NK-92 (cell line): ENCODE data around the gene POFUT2.

Experiments
- DNase-seq: peaks from one replicate; lab custom pipeline; 2025; ENCODE audit not compliant: unreplicated experiment; lab: John Stamatoyannopoulos, UW

The POFUT2 gene

GRCh38 chr21:45299026-45299863, 11.6 kb upstream of the POFUT2 start:
- DNase-seq = no peak

DNA sequence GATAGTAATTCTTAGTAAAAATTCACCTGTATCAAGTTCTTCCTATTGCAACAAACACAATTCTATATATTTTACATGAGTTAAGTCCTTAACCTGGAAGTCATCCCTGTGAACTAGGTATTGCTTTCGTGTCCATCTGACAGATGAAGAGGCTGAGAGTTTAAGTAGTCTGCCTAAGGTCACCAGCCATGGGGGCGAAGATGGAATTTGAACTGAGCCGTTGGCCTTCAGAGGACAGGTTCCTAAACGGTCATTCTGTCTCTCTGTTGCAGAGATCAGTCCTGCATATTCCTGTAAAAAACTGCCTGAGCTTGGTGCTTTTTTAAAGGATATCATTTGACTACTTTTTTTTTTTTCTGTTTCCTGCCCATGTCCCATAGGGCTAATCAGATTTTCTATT, 10.2 kb upstream of the POFUT2 start:
- no peak for DNase-seq

- no peak for DNase-seq
Measured at GRCh38 chr21:45297329-45297728, 9.6 kb upstream of the POFUT2 start.

- no peak for DNase-seq
Measured at GRCh38 chr21:45296638-45297037, 8.9 kb upstream of the POFUT2 start.

- DNase-seq = no peak
Measured at GRCh38 chr21:45295576-45296365, 8.1 kb upstream of the POFUT2 start.

DNA sequence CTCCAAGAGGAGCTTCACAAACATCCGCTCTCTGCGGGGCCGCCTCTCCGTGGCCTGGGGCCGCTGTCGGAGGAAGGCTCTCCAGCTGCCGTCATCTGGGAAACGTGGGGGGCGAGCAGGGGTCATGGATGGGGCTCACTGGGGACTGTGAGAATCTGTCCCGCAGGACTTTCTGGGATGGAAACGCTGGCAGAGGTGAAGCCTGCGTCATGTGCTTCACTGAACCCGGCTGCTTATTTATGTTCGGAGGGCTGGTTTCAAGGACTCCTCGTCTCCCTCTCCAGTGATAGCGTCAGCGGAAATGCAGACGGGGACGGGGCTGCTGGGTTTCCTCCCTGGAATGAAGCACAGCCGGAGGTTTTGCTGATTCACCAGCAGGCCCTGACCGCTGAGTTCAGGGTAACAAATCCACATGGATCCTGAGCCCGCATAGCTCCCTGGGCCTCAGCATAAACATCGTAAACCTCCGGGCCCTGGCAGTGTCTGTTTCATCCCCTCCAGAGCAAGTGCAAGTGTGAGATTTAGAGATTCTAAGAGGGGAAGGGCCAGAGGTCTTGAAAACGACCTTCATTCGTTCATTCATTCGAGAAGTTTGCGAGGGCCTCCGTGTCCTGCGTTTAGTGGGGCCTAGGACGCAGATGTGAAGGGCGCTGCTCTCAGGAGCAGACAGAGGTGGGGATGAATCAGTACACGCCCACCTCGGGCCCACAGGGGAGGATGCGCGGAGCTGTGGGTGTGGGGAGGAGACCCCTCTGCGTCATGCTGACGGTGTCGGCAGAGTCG, 7.0 kb upstream of the POFUT2 start:
- no peak for DNase-seq

DNA sequence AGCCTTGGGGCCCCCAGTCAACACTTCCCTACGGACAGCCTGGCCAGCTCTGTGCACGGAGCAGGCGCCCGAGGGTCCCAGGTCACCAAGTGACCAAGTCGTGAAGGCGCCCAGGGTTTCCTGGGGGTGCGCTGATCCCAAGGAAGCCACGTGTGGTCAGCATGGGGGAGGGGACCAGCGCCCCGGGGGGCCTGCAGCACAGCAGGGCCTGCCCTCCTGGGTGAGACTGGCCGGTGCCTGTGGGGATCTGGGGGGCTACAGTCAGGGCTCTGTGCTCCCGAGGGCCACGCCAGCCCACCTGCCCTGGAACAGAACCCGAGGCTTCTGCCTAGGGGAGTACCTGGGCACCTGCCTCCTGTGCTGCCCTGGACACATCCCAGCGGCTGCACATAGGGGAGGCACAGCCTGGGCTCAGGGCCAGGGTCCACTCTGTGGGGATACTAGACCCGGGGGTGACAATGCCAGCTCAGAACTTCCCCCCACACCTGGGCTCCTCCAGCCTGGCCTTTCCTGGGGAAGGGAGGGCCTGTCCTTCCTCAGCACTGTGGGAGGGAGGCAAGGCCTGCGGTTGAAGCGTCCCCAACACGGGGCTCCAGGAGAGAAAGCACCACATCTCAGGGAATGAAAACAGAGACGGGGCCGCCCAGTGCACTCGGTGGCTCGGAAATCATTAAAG, 6.2 kb upstream of the POFUT2 start:
- DNase-seq = no peak

- no peak for DNase-seq
Measured at GRCh38 chr21:45293220-45293725, 5.6 kb upstream of the POFUT2 start.

DNA sequence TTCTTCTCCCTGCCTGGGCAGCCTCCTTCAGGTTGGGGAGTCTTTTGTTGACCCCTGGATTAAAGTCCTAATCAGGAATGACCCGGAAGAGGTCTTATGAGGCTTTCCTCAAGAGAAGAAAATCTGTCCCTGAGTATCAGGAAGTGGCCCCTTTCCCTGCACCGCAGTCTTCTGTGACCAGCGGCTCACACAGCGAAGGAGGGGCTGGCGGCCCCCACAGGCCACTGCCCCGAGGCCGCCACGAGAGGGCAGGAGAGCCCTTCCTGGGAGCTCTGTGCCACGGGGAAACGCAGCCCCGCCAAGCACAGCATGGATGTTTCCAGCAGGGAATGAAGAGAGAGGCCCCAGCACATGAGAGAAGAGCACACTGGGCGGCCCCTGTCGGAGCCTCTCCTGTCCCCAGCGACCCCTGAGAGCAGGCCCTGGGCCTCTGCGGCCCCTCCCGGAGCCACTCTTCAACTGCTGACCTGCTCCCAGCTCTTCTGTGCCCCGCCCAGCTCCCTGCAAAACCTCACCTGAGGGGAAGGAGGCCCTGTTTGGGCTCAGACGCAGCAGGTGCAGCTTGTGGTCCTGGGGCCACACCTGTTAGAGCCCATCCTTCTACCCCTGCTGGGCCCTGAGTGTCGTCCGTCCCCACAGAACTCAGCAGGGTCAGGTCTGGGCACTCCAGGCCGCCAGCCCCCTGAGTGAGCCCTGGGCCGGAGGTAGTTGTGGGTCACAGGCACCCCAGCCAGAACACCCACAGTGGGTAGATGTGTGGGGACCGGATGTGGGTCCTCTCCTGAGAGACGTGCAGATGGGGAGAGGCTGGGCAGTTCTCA, 4.9 kb upstream of the POFUT2 start:
- no peak for DNase-seq

DNA sequence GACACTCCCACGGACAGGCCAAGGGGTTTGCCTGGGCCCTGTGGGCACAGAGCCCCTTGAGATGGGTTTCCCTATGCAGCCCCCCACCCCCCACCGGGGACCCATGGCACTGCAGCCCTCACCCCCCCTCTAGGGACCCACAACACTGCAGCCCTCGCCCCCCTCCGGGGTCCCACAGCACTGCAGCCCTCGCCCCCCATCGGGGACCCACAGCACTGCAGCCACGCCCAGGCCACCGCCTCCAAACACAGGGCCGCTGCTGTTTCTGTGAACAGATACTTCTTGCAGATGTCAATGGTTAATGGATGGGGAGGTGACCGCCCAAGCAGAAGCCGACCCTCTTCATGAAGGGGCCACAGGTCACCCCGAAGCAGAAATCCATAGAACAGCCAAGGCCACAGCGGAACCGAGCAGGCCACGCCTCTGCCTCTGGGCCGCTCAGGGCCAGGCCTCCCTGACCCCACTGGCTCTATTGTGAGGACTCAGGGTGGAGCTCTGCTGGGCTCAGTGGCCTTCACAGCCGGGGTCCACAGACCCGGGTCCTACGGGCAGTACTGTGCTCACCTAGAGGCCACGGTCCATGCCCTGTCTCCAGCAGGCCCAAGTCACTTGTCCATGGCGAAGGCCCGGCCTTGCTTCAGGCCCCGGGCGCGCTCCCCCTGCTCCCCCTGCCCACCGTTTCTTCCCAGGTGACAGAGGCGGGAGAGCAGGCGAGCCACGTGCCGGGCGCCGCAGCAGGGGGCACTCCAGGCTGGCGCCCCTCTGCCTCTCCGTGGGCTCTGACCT, 4.1 kb upstream of the POFUT2 start:
- no peak for DNase-seq

DNA sequence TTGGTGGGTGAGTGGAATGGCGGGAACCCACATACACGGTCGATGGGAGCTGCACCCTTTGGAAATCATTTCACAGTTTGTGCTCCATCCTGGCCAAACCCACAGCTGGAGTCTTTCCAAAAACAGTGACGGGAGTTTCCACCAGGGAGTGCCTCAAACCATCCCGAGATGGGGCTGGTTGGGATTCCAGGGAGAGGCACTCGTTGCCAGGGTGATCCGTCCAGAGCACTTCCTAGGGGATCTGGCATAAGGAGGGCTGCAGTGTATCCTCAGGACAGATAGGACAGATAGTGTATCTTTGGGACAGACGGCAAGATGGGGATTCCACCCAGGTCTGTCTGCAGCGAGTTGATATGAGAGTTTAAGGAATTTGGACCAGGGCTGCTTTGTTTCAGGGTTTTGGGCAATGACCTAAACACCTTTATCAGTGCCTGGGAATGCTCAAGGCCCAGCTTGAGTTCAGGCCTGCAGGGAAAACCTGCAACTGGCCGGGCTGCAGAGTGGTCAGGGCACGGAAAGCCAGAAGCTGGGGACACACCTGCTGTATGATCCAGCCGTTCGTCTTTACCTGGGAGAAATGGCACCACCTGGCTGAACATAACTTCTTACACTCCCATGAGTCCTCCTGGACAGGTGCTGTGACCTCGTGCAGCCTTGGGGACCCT, 3.4 kb upstream of the POFUT2 start:
- DNase-seq = no peak

- no peak for DNase-seq
Measured at GRCh38 chr21:45289655-45290515, 2.2 kb upstream of the POFUT2 start.

DNA sequence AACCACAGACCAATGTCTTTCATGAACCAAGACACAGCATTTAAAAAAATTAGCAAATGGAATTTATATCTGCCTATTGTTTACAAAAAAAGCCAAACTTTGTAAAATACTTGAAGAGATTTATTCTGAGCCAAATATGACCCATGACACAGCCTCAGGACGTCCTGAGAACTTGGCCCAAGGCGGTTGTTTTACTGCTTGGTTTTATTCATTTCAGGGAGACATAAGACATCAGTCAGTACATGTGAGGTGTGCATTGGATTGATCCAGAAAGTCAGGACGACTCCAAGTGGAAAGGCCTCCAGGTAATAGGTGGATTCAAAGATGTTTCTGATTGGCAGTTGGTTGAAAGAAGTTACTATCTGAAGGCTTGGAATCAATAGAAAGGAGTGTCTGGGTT, 1.4 kb upstream of the POFUT2 start:
- DNase-seq = no peak

- DNase-seq = no peak
Measured at GRCh38 chr21:45288441-45288841, 746 bp upstream of the POFUT2 start.

DNA sequence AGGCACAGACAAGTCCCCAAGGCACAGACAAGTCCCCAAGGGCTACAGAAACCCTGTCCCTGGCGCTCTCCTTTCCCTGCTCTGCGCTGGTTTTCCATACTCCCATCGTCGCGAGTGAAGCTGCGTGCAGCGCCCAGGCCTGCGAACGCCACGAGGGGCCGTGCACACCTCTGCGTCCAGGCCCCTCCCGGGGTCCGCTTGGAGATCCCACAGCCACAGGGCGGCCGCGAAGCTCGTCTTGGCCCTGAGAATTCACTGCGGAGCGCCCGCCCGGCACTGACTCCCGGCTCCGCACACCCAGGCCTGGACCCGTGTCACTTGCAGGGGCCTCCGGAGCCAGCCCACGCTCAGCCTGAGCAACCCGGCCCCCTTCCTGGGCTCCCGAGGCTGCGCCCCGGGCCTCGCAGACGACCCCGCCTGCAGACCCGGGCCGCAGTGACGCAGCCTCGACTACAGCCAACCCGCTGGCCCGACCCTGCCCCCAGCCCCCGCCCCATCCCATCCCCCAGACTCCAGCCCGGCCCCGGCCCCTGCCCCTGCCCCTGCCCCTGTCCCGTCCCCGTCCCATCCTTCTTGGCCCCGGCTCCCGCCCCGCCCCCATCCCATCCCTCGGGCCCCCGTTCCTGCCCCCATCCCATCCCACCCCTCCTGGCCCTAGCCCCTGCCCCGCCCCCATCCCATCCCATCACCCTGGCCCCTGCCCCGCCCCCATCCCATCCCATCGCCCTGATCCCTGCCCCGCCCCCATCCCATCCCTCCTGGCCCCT, 841 bp downstream of the POFUT2 start:
- DNase-seq = no peak

- no peak for DNase-seq
Measured at GRCh38 chr21:45285266-45285931, 2.3 kb downstream of the POFUT2 start.

DNA sequence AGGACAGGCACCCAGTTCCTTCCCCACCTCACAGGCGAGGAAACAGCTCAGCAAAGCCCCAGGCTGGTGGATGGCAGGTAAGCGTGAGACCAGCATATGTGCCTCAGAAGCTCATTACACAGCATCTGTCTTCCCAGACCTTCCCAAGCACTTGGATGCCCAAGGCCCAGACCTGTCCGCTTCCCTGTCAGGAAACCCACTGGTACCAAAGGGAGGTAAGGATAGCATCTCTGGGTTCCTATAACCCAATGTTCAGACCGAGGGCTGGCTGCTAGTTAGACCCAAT, 3.3 kb downstream of the POFUT2 start:
- DNase-seq = no peak
